GM18873 (cell line): Measurements from ENCODE around the gene MYLK4.

Experiments used
- ATAC-seq: cut with Tn5 transposase; IDR thresholded peaks from one replicate; pipeline ENCODE4 v1.9.1; 2021; ENCODE audit warnings: mild to moderate bottlenecking, moderate library complexity, moderate number of reproducible peaks; ENCODE audit not compliant: unreplicated experiment, low FRiP score

Gene MYLK4

GRCh38 chr6:2738373-2738979, 12.2 kb downstream of the MYLK4 start:
- no peak for ATAC-seq

- no peak for ATAC-seq
Measured at GRCh38 chr6:2737885-2738284, 12.8 kb downstream of the MYLK4 start.

GRCh38 chr6:2734488-2735166, 16.1 kb downstream of the MYLK4 start:
- ATAC-seq = no peak

- no peak for ATAC-seq
Measured at GRCh38 chr6:2733736-2734480, 16.8 kb downstream of the MYLK4 start.

- peak; percentile 92 for ATAC-seq
Measured at GRCh38 chr6:2733324-2733723, 17.4 kb downstream of the MYLK4 start.

GRCh38 chr6:2732503-2733089, 18.1 kb downstream of the MYLK4 start:
- no peak for ATAC-seq

- ATAC-seq = no peak
Measured at GRCh38 chr6:2731281-2731909, 19.3 kb downstream of the MYLK4 start.

- ATAC-seq = no peak
Measured at GRCh38 chr6:2730353-2731107, 20.2 kb downstream of the MYLK4 start.

- no peak for ATAC-seq
Measured at GRCh38 chr6:2729921-2730320, 20.8 kb downstream of the MYLK4 start.

GRCh38 chr6:2725999-2726567, 24.6 kb downstream of the MYLK4 start:
- ATAC-seq = no peak

GRCh38 chr6:2725364-2725988, 25.2 kb downstream of the MYLK4 start:
- ATAC-seq = no peak

- no peak for ATAC-seq
Measured at GRCh38 chr6:2721219-2721618, 29.5 kb downstream of the MYLK4 start.

- no peak for ATAC-seq
Measured at GRCh38 chr6:2719093-2719455, 31.6 kb downstream of the MYLK4 start.

GRCh38 chr6:2718334-2719092, 32.2 kb downstream of the MYLK4 start:
- no peak for ATAC-seq

GRCh38 chr6:2716936-2717700, 33.6 kb downstream of the MYLK4 start:
- ATAC-seq = no peak

GRCh38 chr6:2715737-2716136, 35.0 kb downstream of the MYLK4 start:
- ATAC-seq = no peak

- ATAC-seq = no peak
Measured at GRCh38 chr6:2714111-2714895, 36.4 kb downstream of the MYLK4 start.
